Natural killer cell (primary cell): ENCODE results near the gene GRWD1. TPM values are rescaled to one million over a fixed set of nuclear protein-coding genes. Genes with fewer than 3 reads are reported as not detected.

Source experiments
- ATAC-seq, 3 donors: fragments of 150-1000 bp in 2 of 3; fragments of 200-7000 bp in 1 of 3; cut with Tn5 transposase; 1 replicate in 1 of 3; 2 replicates in 2 of 3; pipeline ENCODE4 v1.10.0; 2021; ENCODE audit warnings: mild to moderate bottlenecking in 2 of 3, moderate library complexity in 2 of 3
- DNase-seq, 2 donors: peaks; one replicate each; pipeline versions ENCODE4 v3.0.0 to v3.0.0-alpha.2; 2013 to 2021; ENCODE audit warnings: mixed read lengths in 1 of 2
- H3K27ac ChIP-seq: one replicate; pipeline ENCODE4 v1.5.1; 2013; ENCODE audit warnings: mild to moderate bottlenecking, low read length
- H3K27me3 ChIP-seq: one replicate; pipeline ENCODE4 v1.6.1; 2013; ENCODE audit warnings: low read length; ENCODE audit not compliant: control insufficient read depth, insufficient read depth
- H3K36me3 ChIP-seq: one replicate; pipeline ENCODE4 v1.6.1; 2013; ENCODE audit warnings: low read length; ENCODE audit not compliant: control insufficient read depth, insufficient read depth
- H3K4me1 ChIP-seq: one replicate; pipeline ENCODE4 v1.6.1; 2013; ENCODE audit warnings: low read length; ENCODE audit not compliant: control insufficient read depth, insufficient read depth
- H3K4me3 ChIP-seq: one replicate; pipeline ENCODE4 v1.5.1; 2013; ENCODE audit warnings: low read length
- H3K9me3 ChIP-seq: one replicate; pipeline ENCODE4 v1.6.1; 2013; ENCODE audit warnings: low read length; ENCODE audit not compliant: control insufficient read depth, insufficient read depth
- H3K27ac Mint-ChIP-seq, 2 donors: one replicate each; pipeline ENCODE4 v1.8.0; 2022; ENCODE audit warnings: mild to moderate bottlenecking in 2 of 2, mixed read lengths in 2 of 2, moderate library complexity in 1 of 2
- H3K27me3 Mint-ChIP-seq, 2 donors: one replicate each; pipeline ENCODE4 v1.8.0; 2022; ENCODE audit warnings: low read depth in 2 of 2, mixed read lengths in 2 of 2
- H3K36me3 Mint-ChIP-seq: one replicate; pipeline ENCODE4 v1.8.0; 2022; ENCODE audit warnings: mixed read lengths
- H3K4me1 Mint-ChIP-seq, 2 donors: one replicate each; pipeline ENCODE4 v1.8.0; 2022; ENCODE audit warnings: mixed read lengths in 2 of 2
- H3K4me3 Mint-ChIP-seq: one replicate; pipeline ENCODE4 v1.8.0; 2022; ENCODE audit warnings: mild to moderate bottlenecking, moderate library complexity, mixed read lengths
- H3K9me3 Mint-ChIP-seq, 2 donors: one replicate each; pipeline ENCODE4 v1.8.0; 2022; ENCODE audit warnings: mixed read lengths in 2 of 2
- CTCF ChIP-seq: fragments of 200-600 bp; IDR thresholded peaks from one replicate; pipeline ENCODE4 v1.8.0; 2022; ENCODE audit warnings: antibody characterized with exemption
- WGBS: methylation state at CpG from one replicate; pipeline ENCODE4 v1.1.7; 2013; ENCODE audit warnings: missing lambda C conversion rate; ENCODE audit not compliant: insufficient coverage; 5-methylcytosine and 5-hydroxymethylcytosine counted together
- intact Hi-C: fragments of 100-400 bp; cut with micrococcal nuclease; formaldehyde crosslinking; loops from one replicate; pipeline ENCODE4 v1.14.2; 2022
- total RNA-seq, 4 donors: library from RNA; stranded (reverse); fragments of 120-200 nt in 1 of 4; gene quantifications; one replicate each; pipeline versions ENCODE4 v1.2.3 to v1.2.4, GENCODE V29; 2013 to 2022

The GRWD1 gene
- total RNA-seq, 3 donors from 2014 or later (not counting 1 experiment from before 2014, with no cell fraction given): 14.2 to 29.0 (median 16.7) TPM

DNA sequence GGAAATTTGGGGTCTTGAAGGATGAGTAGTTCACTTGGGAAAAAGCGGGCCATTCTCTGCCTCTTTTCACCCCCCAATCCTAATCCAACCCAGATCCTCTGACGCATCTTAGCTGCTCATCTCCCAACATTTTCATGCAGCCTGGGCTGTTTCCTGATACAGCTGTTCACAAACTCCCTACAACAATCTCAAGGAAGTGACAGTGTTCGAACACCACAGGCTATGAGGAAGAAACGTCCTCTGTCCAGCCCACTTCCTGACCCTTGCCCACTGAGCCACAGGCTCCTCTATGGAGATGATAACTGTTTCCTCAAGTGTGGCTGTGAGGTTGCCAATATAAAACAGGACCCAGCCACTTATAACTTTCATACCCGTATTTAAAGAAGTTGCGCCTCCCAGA is 49.6 kb downstream of the GRWD1 start:
- Mint-ChIP-seq H3K4me3 (peak overlapping the region; percentile 73), H3K4me1 (peaks cover 35 to 50% of the 10 kb centered on the region in 2 donors), H3K27ac (no peak overlapping the region), H3K36me3 (no peaks in the 10 kb centered on the region), H3K27me3 (peaks cover 8 to 25% of the 10 kb centered on the region in 2 donors), H3K9me3 (no peaks in the 10 kb centered on the region)
- peaks cover 34% of the 10 kb centered on the region for H3K27me3 ChIP-seq
- H3K36me3 ChIP-seq: no peaks in the 10 kb centered on the region
- ATAC-seq: no peak
- no peak overlapping the region for H3K4me3 ChIP-seq
- H3K4me1 ChIP-seq: peaks cover 43% of the 10 kb centered on the region
- no peaks in the 10 kb centered on the region for H3K9me3 ChIP-seq
- 63% methylated on average over 6 of the region's 6 CpGs for WGBS
- intact Hi-C loops: no loop called here
- no peak overlapping the region for H3K27ac ChIP-seq
- TF ChIP-seq CTCF: no peak
- no peak for DNase-seq

DNA sequence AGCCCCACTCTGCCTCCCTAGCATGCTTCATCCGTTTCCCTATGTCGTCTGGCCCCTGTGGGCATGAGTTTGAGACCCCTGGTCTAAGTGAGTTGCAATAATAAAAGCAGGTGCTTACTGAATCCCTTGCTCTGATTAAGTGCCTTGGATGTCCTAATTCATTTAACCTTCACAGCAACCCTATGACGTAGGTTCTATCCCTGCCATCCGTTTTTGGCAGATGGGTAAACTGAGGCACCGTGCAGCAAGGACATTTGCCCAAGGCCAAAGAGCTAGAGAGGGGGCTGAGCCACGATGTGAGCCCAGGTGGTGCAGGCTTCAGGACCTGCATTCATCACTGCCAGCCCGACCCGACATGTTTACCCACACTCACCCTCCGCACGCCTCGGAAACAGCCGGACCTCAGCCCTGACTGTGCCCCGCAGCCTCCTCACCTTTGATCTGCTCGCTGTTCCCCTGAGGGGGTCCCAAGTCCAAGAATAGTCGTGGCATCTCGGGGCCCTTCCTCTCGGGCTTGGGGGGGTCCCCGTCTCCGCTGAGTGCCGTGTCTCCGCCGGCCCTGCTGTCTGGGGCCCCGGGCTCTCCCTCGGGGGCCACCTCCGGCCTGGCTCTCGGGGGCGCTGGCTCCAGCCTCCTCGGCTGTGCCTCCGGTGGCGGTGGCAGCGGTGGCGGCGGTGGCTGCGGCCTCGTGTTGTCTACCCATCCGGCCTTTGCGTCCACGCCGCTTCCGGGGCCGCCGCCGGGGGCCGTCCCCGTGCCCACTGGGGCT is 51.4 kb downstream of the GRWD1 start:
- TF ChIP-seq CTCF: no peak
- Mint-ChIP-seq H3K4me1 (peaks cover 30 to 50% of the 10 kb centered on the region in 2 donors), H3K9me3 (no peaks in the 10 kb centered on the region), H3K36me3 (no peaks in the 10 kb centered on the region), H3K27me3 (peaks cover 8 to 23% of the 10 kb centered on the region in 2 donors), H3K27ac (no peak overlapping the region), H3K4me3 (no peak overlapping the region)
- DNase-seq (no peak), ATAC-seq (no peak)
- H3K4me3 ChIP-seq: no peak overlapping the region
- H3K36me3 ChIP-seq: no peaks in the 10 kb centered on the region
- peaks cover 40% of the 10 kb centered on the region for H3K4me1 ChIP-seq
- intact Hi-C loops: no loop called here
- no peak overlapping the region for H3K27ac ChIP-seq
- peaks cover 30% of the 10 kb centered on the region for H3K27me3 ChIP-seq
- no peaks in the 10 kb centered on the region for H3K9me3 ChIP-seq
- 63% methylated on average over 45 of the region's 45 CpGs for WGBS

- Histone ChIP-seq H3K36me3 (no peaks in the 10 kb centered on the region), H3K4me1 (peaks cover 37% of the 10 kb centered on the region), H3K9me3 (no peaks in the 10 kb centered on the region), H3K27me3 (peaks cover 30% of the 10 kb centered on the region), H3K27ac (no peak overlapping the region), H3K4me3 (no peak overlapping the region)
- no peak for DNase-seq
- Mint-ChIP-seq H3K4me3 (peak overlapping the region; percentile 80), H3K27me3 (peaks cover 8 to 18% of the 10 kb centered on the region in 2 donors), H3K4me1 (peaks cover 22 to 45% of the 10 kb centered on the region in 2 donors), H3K27ac (peak overlapping the region in 1 of 2 donors; percentile 62), H3K9me3 (no peaks in the 10 kb centered on the region), H3K36me3 (no peaks in the 10 kb centered on the region)
- ATAC-seq: no peak
- no peak for TF ChIP-seq CTCF
- WGBS: 56% methylated on average over 46 of the region's 46 CpGs
- intact Hi-C loops: no loop called here
Measured at GRCh38 chr19:48497728-48498594, 52.2 kb downstream of the GRWD1 start.
